ENCODE data around the gene CDKAL1.

The CDKAL1 gene

GRCh38 chr6:20684474-20684873 is 150.2 kb downstream of the CDKAL1 start:
- no peak for DNase-seq

GRCh38 chr6:20686142-20686541 is 151.9 kb downstream of the CDKAL1 start:
- peak in 1 of 3 experiments; percentile 59 for DNase-seq

GRCh38 chr6:20687494-20687893 is 153.2 kb downstream of the CDKAL1 start:
- no peak for DNase-seq

- peak in 1 of 3 experiments; percentile 27 for DNase-seq
Observed at GRCh38 chr6:20688710-20689500, 154.6 kb downstream of the CDKAL1 start.

GRCh38 chr6:20691185-20691584 is 156.9 kb downstream of the CDKAL1 start:
- peak in 2 of 3 experiments; percentile 67 to 83 for DNase-seq

- DNase-seq: peak in 1 of 3 experiments; percentile 17
Observed at GRCh38 chr6:20692023-20692422, 157.8 kb downstream of the CDKAL1 start.

GRCh38 chr6:20693466-20694063 is 159.3 kb downstream of the CDKAL1 start:
- no peak for DNase-seq

- no peak for DNase-seq
Observed at GRCh38 chr6:20696676-20697075, 162.4 kb downstream of the CDKAL1 start.

- DNase-seq: no peak
Observed at GRCh38 chr6:20698675-20699074, 164.4 kb downstream of the CDKAL1 start.

- peak; percentile 57 to 93 (median 69) for DNase-seq
Observed at GRCh38 chr6:20699402-20699801, 165.1 kb downstream of the CDKAL1 start.

GRCh38 chr6:20700375-20700774 is 166.1 kb downstream of the CDKAL1 start:
- DNase-seq: peak; percentile 25 to 86 (median 49)

GRCh38 chr6:20702366-20702765 is 168.1 kb downstream of the CDKAL1 start:
- no peak for DNase-seq

- no peak for DNase-seq
Observed at GRCh38 chr6:20703049-20703448, 168.8 kb downstream of the CDKAL1 start.

GRCh38 chr6:20704325-20705025 is 170.2 kb downstream of the CDKAL1 start:
- DNase-seq: peak in 1 of 3 experiments; percentile 65

- peak in 2 of 3 experiments; percentile 62 to 66 for DNase-seq
Observed at GRCh38 chr6:20705741-20706140, 171.5 kb downstream of the CDKAL1 start.

- peak in 2 of 3 experiments; percentile 52 to 70 for DNase-seq
Observed at GRCh38 chr6:20706238-20706938, 172.1 kb downstream of the CDKAL1 start.

GRCh38 chr6:20706939-20707485 is 172.8 kb downstream of the CDKAL1 start:
- DNase-seq: peak; percentile 71 to 95 (median 74)

- no peak for DNase-seq
Observed at GRCh38 chr6:20707870-20708269, 173.6 kb downstream of the CDKAL1 start.

- DNase-seq: peak in 1 of 3 experiments; percentile 18
Observed at GRCh38 chr6:20708367-20709124, 174.3 kb downstream of the CDKAL1 start.

GRCh38 chr6:20709451-20709850 is 175.2 kb downstream of the CDKAL1 start:
- peak in 2 of 3 experiments; percentile 10 to 23 for DNase-seq

GRCh38 chr6:20710341-20710740 is 176.1 kb downstream of the CDKAL1 start:
- no peak for DNase-seq

GRCh38 chr6:20711518-20711917 is 177.3 kb downstream of the CDKAL1 start:
- DNase-seq: no peak

Data from NCI-H1417 (cell line).